ENCODE measurements around the gene TMEM198. TPM values are rescaled to one million over a fixed set of nuclear protein-coding genes. Genes with fewer than 3 reads are reported as not detected.

TMEM198 gene
- total and polyA plus RNA-seq, 2 donors (not counting 1 experiment from before 2014, with no cell fraction given) = 0.39 to 1.1 TPM

- H3K27me3 ChIP-seq (replicated peaks in 1 of 4; ENCODE audit: control extremely low read depth in 1 of 4, control insufficient read depth in 3 of 4, insufficient read depth in 4 of 4, low read length in 3 of 4) = peaks cover 0 to 8% (median 0%) of the 10 kb centered on the region in 4 experiments
- Mint-ChIP-seq H3K9me3 (ENCODE audit: insufficient read depth) (no peaks in the 10 kb centered on the region), H3K4me1 (no peaks in the 10 kb centered on the region), H3K27ac (no peak overlapping the region), H3K27me3 (peaks cover 42% of the 10 kb centered on the region), H3K4me3 (no peak overlapping the region)
- CTCF ChIA-PET = interaction anchor here (1.3 kb wide), 1 partner anchor 20 kb away, joined by 3 read pairs; the partner anchor contains the start of gene CHPF
- no peaks in the 10 kb centered on the region for H3K4me1 ChIP-seq (ENCODE audit: control insufficient read depth in 2 of 2, insufficient read depth in 2 of 2, low read length in 2 of 2)
- POLR2A ChIA-PET = no interaction called here
- H3K36me3 ChIP-seq (replicated peaks in 1 of 2; ENCODE audit: control extremely low read depth in 1 of 2, control insufficient read depth in 1 of 2, extremely low read depth in 1 of 2, insufficient read depth in 2 of 2, low read length in 1 of 2) = no peaks in the 10 kb centered on the region
- ATAC-seq (ENCODE audit: low read depth) = no peak
- no peak overlapping the region for H3K4me2 ChIP-seq (replicated peaks; ENCODE audit: low read depth, low read length, poor library complexity, severe bottlenecking)
- no peak overlapping the region for H3K4me3 ChIP-seq (ENCODE audit: control extremely low read depth in 1 of 5, extremely low read depth in 1 of 5, insufficient read depth in 1 of 5, low read depth in 2 of 5, low read length in 4 of 5)
- WGBS (ENCODE audit: insufficient coverage) = 93% methylated on average over 18 of the region's 20 CpGs
- no peak overlapping the region for H3K9ac ChIP-seq (ENCODE audit: low read length)
- peaks cover 0 to 3% (median 0%) of the 10 kb centered on the region in 3 donors for H3K9me3 ChIP-seq (ENCODE audit: control extremely low read depth in 1 of 3, control insufficient read depth in 2 of 3, insufficient read depth in 1 of 3, low read length in 2 of 3)
- no peak overlapping the region for H2AFZ ChIP-seq (ENCODE audit: insufficient read depth, low read depth, low read length, poor library complexity, severe bottlenecking)
- H3K27ac ChIP-seq (ENCODE audit: low read length in 2 of 2) = no peak overlapping the region
- no peaks in the 10 kb centered on the region for H4K20me1 ChIP-seq (ENCODE audit: control insufficient read depth, insufficient read depth, low read length, poor library complexity, severe bottlenecking)
- intact Hi-C loops (cut with micrococcal nuclease) = no loop called here
- no peak for DNase-seq
- TF ChIP-seq CTCF (IDR thresholded peaks at IDR 0.05) = no peak
- no peak for TF ChIP-seq EZH2 (IDR thresholded peaks at IDR 0.05; ENCODE audit: borderline replicate concordance, insufficient read depth, low read depth, low read length, poor library complexity, severe bottlenecking)
- H3K79me2 ChIP-seq (ENCODE audit: control insufficient read depth, insufficient read depth, low read length) = no peaks in the 10 kb centered on the region
These were observed 19.6 kb downstream of the TMEM198 start for GRCh38 chr2:219563271-219563928.

Measured in B cell (primary cell).